HEK293T (cell line): Measurements from ENCODE around the gene GALNT14.

Source experiments
- CTCF ChIA-PET: fragments of 350-600 bp; formaldehyde crosslinking; extraction: SDS; loops from one replicate; lab custom pipeline; 2021; ENCODE audit warnings: antibody characterized with exemption, inconsistent platforms; lab: Yijun Ruan, JAX
- POLR2A ChIA-PET: fragments of 350-600 bp; formaldehyde crosslinking; extraction: SDS; loops from one replicate; lab custom pipeline; 2020; ENCODE audit warnings: antibody characterized with exemption, inconsistent platforms; lab: Yijun Ruan, JAX
- DNase-seq: peaks from one replicate; pipeline ENCODE4 v3.0.0; 2012; ENCODE audit warnings: mixed read lengths; ENCODE audit errors: extremely low spot score
- ARNT ChIP-seq: fragments of 450-650 bp; IDR thresholded peaks from 2 replicates; pipeline ENCODE4 v1.6.1; 2017; ENCODE audit warnings: mild to moderate bottlenecking
- BHLHE40 ChIP-seq: fragments of 450-650 bp; IDR thresholded peaks from 2 replicates; pipeline ENCODE4 v1.6.1; 2016; ENCODE audit warnings: mild to moderate bottlenecking, moderate library complexity, borderline replicate concordance
- CTBP1 ChIP-seq: fragments of 450-650 bp; IDR thresholded peaks from 2 replicates; pipeline ENCODE4 v1.6.1; 2016; ENCODE audit warnings: borderline replicate concordance
- ELF4 ChIP-seq: fragments of 450-650 bp; IDR thresholded peaks from 2 replicates; pipeline ENCODE4 v1.6.1; 2017; ENCODE audit warnings: antibody characterized with exemption
- FOXA1 ChIP-seq: fragments of 450-650 bp; IDR thresholded peaks from 2 replicates; pipeline ENCODE4 v1.6.1; 2016; ENCODE audit warnings: mild to moderate bottlenecking
- FOXK2 ChIP-seq: fragments of 450-650 bp; IDR thresholded peaks from 2 replicates; pipeline ENCODE4 v1.6.1; 2016; ENCODE audit warnings: mild to moderate bottlenecking
- FOXM1 ChIP-seq: fragments of 450-650 bp; IDR thresholded peaks from 2 replicates; pipeline ENCODE4 v1.6.1; 2017; ENCODE audit warnings: mild to moderate bottlenecking, borderline replicate concordance
- HDGF ChIP-seq: fragments of 450-650 bp; IDR thresholded peaks from 2 replicates; pipeline ENCODE4 v1.6.1; 2017; ENCODE audit warnings: antibody characterized with exemption, borderline replicate concordance
- L3MBTL2 ChIP-seq: fragments of 450-650 bp; conservative IDR thresholded peaks from 2 replicates; pipeline ENCODE4 v1.6.1; 2016; ENCODE audit warnings: mild to moderate bottlenecking
- LEF1 ChIP-seq: fragments of 450-650 bp; IDR thresholded peaks from 2 replicates; pipeline ENCODE4 v1.6.1; 2017; ENCODE audit warnings: mild to moderate bottlenecking, borderline replicate concordance
- NFRKB ChIP-seq: fragments of 450-650 bp; IDR thresholded peaks from 2 replicates; pipeline ENCODE4 v1.6.1; 2016; ENCODE audit warnings: mild to moderate bottlenecking, moderate library complexity
- SP1 ChIP-seq: fragments of 450-650 bp; IDR thresholded peaks from 2 replicates; pipeline ENCODE4 v1.6.1; 2017
- SUZ12 ChIP-seq: fragments of 450-650 bp; IDR thresholded peaks from 2 replicates; pipeline ENCODE4 v1.6.1; 2016; ENCODE audit warnings: mild to moderate bottlenecking
- TARDBP ChIP-seq: fragments of 450-650 bp; IDR thresholded peaks from 2 replicates; pipeline ENCODE4 v1.6.1; 2016
- ZNF384 ChIP-seq: fragments of 450-650 bp; IDR thresholded peaks from 2 replicates; pipeline ENCODE4 v1.6.1; 2016
- TF ChIP-seq, protein P1 (sequence below): fragments of 450-650 bp; IDR thresholded peaks from 2 replicates; pipeline ENCODE4 v1.6.1; 2016

GALNT14 gene

DNA sequence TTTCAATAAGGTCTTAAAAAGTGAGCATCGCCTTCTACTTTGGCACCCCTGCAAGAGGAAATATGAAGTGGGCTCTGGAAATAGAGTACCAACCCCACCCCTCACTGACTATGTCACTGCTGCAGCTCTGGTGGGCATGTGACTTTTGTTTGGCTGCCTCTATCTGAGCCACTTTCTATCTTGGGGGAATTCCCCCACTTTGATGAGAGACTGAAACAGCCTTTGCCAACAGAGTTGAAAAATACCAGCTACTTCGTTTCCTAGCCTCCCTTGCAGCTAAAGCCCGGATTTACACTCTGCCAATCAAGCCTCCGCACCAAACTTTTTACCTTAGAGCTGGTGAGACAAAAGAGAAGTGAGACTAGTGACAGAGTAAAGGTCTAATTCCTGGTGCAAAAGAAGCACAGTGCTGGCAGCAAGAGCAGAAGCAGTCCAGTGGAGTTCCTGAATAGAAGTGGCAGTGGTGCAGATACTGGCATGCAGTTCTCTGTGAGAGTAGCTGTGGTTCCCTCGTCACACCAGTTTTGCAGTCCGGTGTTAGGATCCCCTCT lies 12.0 kb upstream of the GALNT14 start:
- ChIA-PET POLR2A (no interaction called here), CTCF (interaction anchor here (2.0 kb wide), 1 partner anchor 20 kb away, joined by 6 read pairs; no protein-coding TSS in a partner anchor)
- TF ChIP-seq ZNF384 (no peak), L3MBTL2 (no peak), ELF4 (no peak), ARNT (no peak), FOXK2 (no peak), NFRKB (no peak), TARDBP (no peak), FOXA1 (no peak), LEF1 (no peak), HDGF (no peak)
- TF ChIP-seq, protein P1, sequence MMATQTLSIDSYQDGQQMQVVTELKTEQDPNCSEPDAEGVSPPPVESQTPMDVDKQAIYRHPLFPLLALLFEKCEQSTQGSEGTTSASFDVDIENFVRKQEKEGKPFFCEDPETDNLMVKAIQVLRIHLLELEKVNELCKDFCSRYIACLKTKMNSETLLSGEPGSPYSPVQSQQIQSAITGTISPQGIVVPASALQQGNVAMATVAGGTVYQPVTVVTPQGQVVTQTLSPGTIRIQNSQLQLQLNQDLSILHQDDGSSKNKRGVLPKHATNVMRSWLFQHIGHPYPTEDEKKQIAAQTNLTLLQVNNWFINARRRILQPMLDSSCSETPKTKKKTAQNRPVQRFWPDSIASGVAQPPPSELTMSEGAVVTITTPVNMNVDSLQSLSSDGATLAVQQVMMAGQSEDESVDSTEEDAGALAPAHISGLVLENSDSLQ = no peak
- no peak for DNase-seq

DNA sequence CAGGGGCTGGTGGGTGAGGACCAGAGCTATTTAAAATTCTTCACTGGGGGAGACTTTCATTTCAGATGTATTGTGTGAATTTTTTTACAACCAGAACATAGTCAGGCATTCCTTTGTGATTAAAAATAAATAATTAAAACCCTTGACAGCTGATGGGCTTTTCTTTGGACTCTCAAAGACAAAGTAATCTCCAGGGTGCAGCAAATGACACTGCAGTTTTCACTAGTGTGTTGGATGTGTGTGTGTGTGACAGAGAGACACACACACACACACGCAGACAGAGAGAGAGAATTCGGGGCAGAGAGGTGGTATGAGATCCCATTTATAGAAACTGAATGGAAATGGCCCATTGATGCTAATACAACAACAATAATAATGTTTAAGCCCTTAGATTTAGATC lies 10.3 kb upstream of the GALNT14 start:
- no peak for DNase-seq
- ChIA-PET CTCF (no interaction called here), POLR2A (no interaction called here)
- TF ChIP-seq LEF1 (no peak), FOXK2 (no peak), HDGF (no peak), L3MBTL2 (no peak), TARDBP (no peak), CTBP1 (no peak), ZNF384 (no peak), SUZ12 (no peak), NFRKB (no peak), ARNT (no peak), BHLHE40 (no peak), FOXA1 (no peak), ELF4 (no peak), FOXM1 (no peak), SP1 (no peak)
- TF ChIP-seq, protein P1 = no peak

DNA sequence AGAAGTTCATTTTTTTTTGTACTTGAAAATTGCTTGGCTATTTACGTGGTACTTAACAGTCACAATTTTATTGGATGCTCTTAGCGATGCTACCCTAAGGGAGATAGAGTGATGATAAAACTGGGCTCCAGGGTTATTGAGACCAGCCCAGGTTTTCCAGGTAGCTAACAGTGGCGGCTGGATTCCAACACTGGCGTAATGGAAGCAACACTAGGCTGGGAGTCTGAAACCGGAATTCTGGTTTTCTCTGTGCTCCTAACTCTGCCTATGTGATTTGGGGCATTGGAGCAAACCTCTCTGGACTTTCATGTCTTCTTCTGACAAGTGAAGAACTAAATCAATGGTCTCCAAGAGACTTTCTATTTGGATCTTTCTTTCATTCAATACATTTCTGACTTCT lies 9.4 kb upstream of the GALNT14 start:
- no peak for DNase-seq
- CTCF ChIA-PET = no interaction called here
- TF ChIP-seq FOXK2 (no peak), TARDBP (no peak), FOXM1 (no peak), L3MBTL2 (no peak), HDGF (no peak), NFRKB (no peak), CTBP1 (no peak), ARNT (no peak), ELF4 (no peak), BHLHE40 (no peak), ZNF384 (no peak), SP1 (no peak), LEF1 (no peak), SUZ12 (no peak), FOXA1 (no peak)
- TF ChIP-seq, protein P1 = no peak
- POLR2A ChIA-PET = no interaction called here

DNA sequence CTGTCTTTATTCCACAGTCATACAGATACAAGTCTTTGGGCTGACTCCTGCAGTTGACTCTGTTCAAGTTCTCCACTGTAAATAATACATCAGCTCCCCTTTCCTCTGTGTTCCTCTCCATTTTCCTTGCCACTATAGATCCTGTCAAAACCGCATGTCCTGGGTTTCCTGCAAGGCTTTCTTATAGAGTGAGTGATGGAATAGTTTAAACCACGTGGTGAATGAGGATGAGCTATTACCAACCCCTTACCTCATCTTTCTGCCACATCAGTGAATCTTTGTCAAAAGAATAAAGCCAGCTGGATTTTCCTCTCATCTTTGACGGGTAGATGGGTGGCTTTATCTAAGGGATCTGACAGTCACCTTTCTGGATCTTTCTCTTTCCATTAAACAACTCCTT lies 3.9 kb upstream of the GALNT14 start:
- DNase-seq = no peak
- POLR2A ChIA-PET = no interaction called here
- no peak for TF ChIP-seq ZNF384
- TF ChIP-seq ELF4 = no peak
- TF ChIP-seq HDGF = no peak
- no peak for TF ChIP-seq FOXK2
- no peak for TF ChIP-seq SP1
- no peak for TF ChIP-seq NFRKB
- TF ChIP-seq FOXA1 = no peak
- TF ChIP-seq FOXM1 = no peak
- TF ChIP-seq LEF1 = no peak
- TF ChIP-seq SUZ12 = no peak
- no peak for TF ChIP-seq CTBP1
- no peak for TF ChIP-seq L3MBTL2
- TF ChIP-seq, protein P1 = no peak
- CTCF ChIA-PET = no interaction called here

DNA sequence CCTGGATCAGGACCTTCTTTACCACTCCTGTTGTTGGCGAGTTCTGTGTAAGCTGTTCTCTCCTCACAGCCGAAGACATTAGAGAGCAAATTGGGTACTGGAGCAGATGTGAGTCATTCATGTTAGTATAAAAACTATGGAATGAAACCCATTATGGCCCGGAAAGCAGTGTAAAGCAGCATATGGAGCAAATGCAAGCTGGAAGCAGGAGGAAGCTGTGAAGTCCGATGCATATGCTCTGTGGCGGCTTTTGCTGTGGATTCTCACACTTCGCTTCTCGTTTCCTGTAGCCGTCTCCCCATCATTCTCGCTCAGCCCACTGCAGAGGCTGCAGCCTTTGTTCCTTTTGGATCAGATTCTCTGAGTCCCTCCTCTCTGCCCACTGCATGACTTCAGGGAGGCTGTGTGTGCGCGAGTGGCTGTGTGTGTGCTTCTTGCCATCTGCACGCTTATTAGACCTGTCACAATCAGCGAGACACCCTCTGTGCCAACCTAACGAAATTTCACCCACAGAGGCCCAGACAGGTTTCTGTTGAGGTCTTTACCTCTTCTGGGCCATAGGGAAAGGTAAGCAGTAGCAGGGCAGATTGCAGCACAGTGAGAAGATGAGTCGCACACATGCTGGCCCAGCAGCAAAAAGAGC lies 3.3 kb upstream of the GALNT14 start:
- no peak for TF ChIP-seq BHLHE40
- TF ChIP-seq FOXK2 = no peak
- no peak for TF ChIP-seq CTBP1
- TF ChIP-seq FOXM1 = no peak
- no peak for TF ChIP-seq L3MBTL2
- no peak for TF ChIP-seq ZNF384
- TF ChIP-seq TARDBP = no peak
- TF ChIP-seq, protein P1 = no peak
- no peak for TF ChIP-seq ELF4
- TF ChIP-seq LEF1 = no peak
- TF ChIP-seq ARNT = no peak
- TF ChIP-seq HDGF = no peak
- no peak for TF ChIP-seq NFRKB
- POLR2A ChIA-PET = no interaction called here
- DNase-seq = no peak
- CTCF ChIA-PET = no interaction called here
